Left hindlimb (tissue), 1 donor: ENCODE measurements around the gene LMO2.

ENCODE experiments used
- DNase-seq: peaks from one replicate; pipeline ENCODE4 v3.0.0-alpha.2; 2018

LMO2 gene

DNA sequence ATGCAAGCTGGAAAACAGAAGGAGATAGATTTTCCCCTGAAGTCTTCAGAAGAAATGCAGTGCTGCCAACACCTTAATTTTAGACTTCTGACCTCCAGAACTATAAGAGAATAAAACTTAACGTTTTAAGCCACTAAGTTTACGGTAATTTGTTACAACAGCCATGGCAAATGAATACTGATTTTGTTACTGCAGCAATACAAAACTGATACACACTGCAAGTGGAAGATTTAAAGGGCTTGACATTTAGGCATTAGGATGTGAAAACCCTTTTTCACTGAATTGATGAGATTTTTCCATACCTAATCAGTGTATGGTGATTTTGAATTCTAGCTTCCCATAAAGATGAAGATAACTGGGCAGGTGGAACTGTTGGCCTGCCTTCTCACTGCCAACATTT is 22.1 kb upstream of the LMO2 start:
- no peak for DNase-seq

- no peak for DNase-seq
Measured at GRCh38 chr11:33912405-33913361, 20.8 kb upstream of the LMO2 start.

DNA sequence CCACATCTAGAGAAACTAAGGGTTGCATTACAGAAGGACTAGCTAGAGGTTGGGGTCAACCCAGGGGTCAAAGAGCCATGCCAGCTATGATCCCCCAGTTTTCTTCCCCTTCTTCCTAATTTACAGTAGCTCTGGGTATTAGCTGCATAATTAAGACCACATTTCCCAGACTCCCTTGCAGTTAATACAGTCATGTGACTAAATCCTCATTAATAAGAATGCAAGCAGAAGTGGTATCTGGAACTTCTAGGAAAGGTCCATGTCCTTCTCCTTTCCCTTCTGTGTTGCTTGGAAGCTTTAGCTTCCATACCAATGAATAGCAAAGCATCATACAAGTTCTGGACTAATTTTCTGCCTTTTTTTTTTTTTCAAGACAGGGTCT is 19.1 kb upstream of the LMO2 start:
- DNase-seq: no peak

- no peak for DNase-seq
Measured at GRCh38 chr11:33910296-33910957, 18.6 kb upstream of the LMO2 start.

GRCh38 chr11:33909552-33909951 is 17.7 kb upstream of the LMO2 start:
- DNase-seq: no peak

DNA sequence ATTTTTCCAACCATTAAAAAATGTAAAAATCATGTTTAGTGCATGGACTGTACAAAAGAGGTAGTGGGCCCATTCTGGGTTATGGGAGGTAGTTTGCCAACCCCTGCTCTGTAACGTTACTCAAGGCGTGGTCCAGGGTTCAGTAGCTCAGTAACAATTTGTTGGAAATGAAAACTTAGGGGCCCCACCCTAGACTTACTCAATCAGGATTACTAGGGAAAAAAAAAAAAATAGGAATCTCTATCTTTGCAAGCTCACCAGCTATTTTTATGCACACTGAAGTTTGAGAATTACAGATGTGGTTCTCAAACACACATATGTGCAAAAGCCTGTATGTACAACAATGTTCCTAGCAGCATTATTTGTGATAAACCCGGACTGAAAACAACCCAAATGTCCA is 17.3 kb upstream of the LMO2 start:
- no peak for DNase-seq

- DNase-seq: no peak
Measured at GRCh38 chr11:33907421-33907820, 15.5 kb upstream of the LMO2 start.

DNA sequence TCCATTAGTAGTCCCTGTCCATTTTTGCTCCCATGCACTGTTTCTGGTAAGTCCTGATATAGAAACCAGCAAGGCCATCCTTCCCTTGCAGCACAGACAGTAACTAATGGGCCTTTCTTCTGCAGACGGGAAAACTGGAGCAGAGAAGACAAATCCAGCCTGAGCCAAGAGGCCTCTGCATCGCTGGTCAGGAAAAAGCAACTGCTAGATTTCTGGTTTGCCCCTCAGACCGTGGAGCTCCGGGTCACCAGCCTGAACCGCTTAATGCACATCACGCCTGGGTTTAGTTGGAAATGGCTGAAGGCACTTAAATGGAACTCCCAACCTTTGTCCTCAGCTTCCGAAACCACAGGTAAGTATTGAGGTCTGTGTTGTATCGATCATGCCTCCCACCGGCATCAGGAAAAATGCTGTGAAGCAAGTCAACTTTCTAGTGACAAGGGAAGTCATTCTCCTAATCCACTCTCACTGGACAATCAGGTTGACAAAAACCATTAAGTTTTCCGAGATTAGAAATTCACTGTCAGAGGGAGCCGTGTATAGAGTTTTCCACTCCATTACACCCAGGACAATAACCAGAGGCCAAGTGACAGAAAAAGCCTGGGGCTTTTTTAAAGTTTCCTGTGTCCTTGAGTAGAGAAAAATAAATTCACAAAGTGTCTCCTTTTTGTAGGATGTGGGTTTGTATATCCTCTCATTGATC is 14.8 kb upstream of the LMO2 start:
- no peak for DNase-seq

GRCh38 chr11:33904102-33904501 is 12.2 kb upstream of the LMO2 start:
- no peak for DNase-seq

DNA sequence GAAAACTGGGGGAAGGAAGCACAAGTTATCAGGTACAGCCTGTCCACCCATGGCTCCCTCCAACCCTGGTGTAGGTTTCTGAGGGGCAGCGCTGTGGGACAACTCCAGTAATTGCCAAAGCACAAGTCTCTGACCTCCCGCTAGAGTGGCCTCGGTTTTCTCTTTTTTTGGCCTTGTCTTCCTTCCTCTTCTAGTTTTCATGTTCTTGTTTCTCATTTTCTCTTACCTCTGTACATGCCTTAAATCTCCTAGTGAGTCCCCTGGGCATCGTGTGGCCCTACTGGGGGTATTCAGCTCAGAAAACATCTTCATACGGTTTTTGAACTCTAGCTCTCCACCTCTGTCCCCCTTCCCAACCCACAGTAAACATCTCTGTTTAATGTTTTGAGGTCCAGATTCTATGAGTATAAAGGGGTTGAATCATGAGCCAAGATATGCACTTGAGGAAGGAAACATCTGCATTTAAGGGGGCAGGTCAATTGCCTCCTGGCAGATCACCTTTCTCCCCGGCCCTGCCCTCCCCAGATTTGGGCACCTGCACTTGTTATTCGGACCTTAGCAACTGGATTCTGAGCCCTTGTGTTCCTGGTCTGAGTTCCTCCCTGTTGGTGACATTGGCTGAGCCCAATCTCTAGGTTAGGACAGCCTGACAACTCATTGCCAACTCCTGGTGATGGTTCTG is 8.4 kb upstream of the LMO2 start:
- DNase-seq: no peak

GRCh38 chr11:33899400-33900037 is 7.6 kb upstream of the LMO2 start:
- DNase-seq: peak; percentile 88

- no peak for DNase-seq
Measured at GRCh38 chr11:33898957-33899356, 7.1 kb upstream of the LMO2 start.

DNA sequence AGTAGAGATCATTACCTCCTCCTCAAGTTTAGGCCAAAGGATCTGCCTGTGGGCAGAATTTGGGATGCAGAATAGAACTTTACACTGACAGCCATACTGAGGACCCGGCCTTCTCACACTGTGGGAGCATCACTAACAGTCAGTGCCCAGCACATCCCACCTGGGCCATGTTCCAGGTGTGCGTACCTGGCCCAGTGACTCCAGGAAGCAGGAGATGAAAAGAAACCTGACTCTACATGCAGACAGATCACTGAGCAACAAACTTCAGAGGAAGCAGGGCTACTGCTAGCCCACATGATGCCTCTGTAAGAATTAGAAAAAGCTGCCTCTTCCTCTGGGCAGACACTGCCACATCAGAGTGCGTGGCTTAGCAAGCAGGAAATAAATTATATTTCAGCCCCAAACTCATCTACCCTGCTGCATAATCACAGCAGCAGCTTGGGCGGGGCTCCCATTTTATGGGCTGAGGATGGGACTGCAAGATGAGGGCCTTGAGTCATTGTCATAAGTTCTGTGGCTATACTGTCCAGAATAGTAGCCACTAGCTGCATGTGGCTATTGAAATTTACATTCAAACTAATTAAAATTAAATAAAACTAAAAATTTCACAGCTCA is 6.0 kb upstream of the LMO2 start:
- no peak for DNase-seq

DNA sequence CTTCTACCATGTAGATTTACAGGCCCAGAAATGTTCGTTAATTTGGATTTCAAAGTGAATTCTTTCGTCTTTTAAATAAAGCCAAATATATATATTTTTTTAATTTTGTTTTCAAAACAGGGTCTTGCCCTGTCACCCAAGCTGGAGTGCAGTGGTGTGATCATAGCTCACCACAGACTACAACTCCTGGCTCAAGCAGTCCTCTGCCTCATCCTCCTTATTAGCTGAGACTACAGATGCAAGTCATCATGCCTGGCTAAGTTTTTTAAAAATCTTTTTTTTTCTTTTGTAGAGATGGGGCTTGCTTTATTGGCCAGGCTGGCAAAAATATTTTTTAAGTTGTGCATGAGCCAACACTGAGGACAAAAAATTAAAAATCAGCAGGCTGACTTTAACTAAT is 5.0 kb upstream of the LMO2 start:
- no peak for DNase-seq

GRCh38 chr11:33895752-33896137 is 3.9 kb upstream of the LMO2 start:
- DNase-seq: no peak

GRCh38 chr11:33894398-33894746 is 2.5 kb upstream of the LMO2 start:
- no peak for DNase-seq

DNA sequence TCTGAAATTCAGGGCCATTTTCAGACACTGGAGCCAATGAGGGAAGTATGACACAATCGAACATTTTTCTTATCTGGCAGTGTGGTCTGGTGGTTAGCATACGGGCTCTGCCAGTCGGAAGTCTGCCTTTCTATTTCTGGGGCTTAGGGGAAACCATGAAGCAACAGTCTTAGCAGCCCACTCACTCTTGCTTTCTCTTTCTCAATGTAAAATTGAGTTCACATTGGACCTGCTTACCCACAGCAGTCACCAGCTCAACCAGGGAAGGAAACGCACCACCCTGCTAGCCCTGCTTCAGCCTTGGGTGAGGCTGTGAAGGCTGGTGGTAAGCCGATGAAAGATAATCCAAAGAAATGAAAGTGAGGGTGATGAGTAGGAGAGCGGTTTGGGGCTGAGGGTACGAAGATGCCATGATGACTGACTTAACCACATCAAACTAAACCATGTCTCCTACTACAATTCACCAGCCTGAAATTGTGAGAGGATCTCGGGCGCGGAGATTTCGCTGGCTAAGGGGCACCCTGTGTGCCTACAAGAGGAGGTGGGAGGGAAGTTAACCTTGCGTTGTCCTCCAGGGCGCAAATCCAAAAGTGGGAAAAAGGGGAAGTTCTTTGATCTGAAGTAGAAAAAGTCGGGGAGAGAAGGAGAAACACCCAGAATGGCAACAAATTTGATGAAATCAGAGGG is 2.0 kb upstream of the LMO2 start:
- DNase-seq: no peak

DNA sequence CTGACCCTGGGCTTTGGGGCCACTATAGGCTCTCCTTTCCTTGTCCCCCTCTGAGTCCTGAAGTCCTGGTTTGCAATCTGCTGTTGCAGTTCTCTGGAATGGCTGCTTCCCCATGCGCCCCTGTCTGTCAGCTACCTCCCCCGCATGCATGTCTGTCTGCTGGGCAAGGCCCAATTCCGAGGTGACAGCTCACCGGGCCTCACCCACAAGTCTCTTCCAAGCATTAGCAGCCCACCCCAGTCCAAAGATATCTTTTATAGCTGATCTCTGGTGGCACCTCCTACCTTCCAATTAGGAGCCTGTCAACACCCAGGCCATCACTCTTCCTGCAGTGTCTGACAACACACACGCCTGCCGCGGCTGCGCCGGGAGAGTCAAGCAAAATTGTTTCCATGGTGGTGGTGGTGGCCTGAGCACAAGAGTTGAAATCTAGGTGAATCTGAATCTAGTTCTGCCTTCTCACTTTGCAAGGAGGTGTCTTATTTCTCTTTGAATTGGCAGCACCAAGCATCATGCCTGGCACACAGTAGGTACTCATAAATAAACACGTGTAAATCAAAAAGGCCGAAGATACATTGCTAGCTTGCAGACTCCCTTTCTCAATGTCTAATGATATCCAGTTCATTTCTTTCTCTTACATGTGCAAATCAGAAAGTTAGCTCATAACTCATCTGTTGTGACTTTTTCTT is 1.2 kb upstream of the LMO2 start:
- no peak for DNase-seq

GRCh38 chr11:33889821-33890378 is 2.0 kb downstream of the LMO2 start:
- no peak for DNase-seq

DNA sequence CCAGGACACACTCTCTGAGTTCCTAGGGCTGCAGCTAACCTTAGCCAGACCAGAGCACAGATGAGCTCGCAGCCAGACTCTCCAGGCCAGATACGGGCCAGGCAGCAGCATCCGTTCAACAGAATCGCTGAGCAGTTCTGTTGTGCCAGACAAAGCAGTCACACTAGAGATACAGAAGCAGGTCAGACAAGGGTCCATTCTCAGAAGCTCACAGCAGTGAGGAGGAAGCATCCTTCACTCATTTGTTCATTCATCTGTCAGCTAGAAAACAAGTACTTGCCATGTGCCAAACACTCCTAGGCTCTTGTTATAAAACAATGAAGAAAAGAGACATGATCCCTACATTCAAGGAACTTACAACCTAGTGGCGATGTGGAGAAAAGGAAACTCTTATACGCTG is 2.6 kb downstream of the LMO2 start:
- no peak for DNase-seq

DNA sequence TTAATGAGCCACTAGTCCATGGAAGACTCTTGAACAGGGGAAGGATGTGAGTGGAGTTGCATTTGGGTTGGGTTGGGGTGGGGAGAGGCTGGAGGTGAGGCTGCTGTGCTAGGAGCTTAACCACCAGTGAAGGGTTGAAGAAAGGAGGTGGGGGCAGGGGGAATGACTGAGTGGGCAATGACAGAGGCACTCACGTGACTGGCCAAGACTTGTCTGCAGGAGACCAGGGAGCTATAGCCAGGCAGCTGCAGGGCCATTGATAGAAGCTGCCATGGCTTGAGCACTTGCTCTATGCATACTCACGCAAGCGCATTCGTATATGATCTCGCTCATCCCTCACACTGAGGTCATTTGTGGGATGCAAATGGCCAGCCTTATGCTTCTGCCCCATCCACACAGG is 4.0 kb downstream of the LMO2 start:
- DNase-seq: no peak
